Measurements from ENCODE around the gene LDLR. TPM values are rescaled to one million over a fixed set of nuclear protein-coding genes. Genes with fewer than 3 reads are reported as not detected.
"Not testable (repeated sequence)": the region's sequence is repeated elsewhere in the genome, so short reads cannot be mapped to it uniquely, and the experiment has no call there.

LDLR gene
- total RNA-seq, 2 donors from 2014 or later = 65.0 to 190 TPM

DNA sequence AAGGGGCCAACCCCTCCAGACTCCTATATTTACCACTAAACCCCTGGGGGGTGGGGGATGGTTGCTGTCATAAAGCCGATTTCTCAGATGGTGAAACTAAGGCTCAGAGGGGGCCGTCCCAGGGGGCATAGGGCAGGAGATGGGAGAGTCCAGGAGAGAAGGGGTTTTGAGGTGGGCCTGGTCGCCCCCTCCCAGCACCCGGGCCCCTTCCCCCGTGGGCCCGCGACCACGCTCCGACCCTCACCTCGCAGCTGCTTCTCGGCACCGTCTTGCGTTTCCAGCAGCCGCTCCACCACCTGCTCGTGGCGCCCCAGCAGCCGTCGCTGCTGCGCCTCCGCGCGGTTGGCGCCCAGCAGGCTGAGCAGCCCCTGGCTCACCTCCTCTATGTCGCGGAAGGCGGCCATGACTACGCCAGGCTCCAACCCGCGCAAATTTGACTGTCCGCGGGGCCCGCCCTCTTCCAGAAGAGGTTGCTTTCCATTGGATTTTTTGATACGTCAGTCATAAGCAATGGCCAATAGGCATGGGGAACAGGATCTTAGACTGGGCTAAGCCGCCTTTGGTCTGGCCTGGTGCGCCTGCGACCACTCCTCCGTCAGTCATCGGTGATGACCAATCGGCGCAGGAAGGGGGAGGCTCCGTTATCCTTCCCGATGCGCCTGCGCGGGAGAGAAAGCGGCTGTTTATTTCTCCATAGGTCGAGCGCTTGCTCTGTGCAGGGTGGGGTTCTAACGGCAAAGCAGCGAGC is 66.3 kb downstream of the LDLR start, which contains the start of gene SPC24:
Gene SPC24, minus strand, starts transcription at position 410 of the 748 bp plus-strand sequence. Its CDS starts 6 bp downstream, at position 404.
- peak; percentile 96 for DNase-seq
- TF ChIP-seq, protein P1, sequence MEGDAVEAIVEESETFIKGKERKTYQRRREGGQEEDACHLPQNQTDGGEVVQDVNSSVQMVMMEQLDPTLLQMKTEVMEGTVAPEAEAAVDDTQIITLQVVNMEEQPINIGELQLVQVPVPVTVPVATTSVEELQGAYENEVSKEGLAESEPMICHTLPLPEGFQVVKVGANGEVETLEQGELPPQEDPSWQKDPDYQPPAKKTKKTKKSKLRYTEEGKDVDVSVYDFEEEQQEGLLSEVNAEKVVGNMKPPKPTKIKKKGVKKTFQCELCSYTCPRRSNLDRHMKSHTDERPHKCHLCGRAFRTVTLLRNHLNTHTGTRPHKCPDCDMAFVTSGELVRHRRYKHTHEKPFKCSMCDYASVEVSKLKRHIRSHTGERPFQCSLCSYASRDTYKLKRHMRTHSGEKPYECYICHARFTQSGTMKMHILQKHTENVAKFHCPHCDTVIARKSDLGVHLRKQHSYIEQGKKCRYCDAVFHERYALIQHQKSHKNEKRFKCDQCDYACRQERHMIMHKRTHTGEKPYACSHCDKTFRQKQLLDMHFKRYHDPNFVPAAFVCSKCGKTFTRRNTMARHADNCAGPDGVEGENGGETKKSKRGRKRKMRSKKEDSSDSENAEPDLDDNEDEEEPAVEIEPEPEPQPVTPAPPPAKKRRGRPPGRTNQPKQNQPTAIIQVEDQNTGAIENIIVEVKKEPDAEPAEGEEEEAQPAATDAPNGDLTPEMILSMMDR (IDR thresholded peaks at IDR 0.05) = no peak
- Histone ChIP-seq H3K4me3 (peak within 1 kb of the TSS; percentile 80), H3K27me3 (no peaks in the 10 kb centered on the region), H3K9ac (ENCODE audit: low read depth in 2 of 2, low read length in 2 of 2) (peak within 1 kb of the TSS; percentile 28 to 68), H3K9me3 (no peaks in the 10 kb centered on the region), H3K36me3 (no peaks in the 10 kb centered on the region), H3K27ac (peak within 1 kb of the TSS; percentile 25), H3K4me1 (no peaks in the 10 kb centered on the region)
- intact Hi-C loops (cut with DNase I) = no loop called here

DNA sequence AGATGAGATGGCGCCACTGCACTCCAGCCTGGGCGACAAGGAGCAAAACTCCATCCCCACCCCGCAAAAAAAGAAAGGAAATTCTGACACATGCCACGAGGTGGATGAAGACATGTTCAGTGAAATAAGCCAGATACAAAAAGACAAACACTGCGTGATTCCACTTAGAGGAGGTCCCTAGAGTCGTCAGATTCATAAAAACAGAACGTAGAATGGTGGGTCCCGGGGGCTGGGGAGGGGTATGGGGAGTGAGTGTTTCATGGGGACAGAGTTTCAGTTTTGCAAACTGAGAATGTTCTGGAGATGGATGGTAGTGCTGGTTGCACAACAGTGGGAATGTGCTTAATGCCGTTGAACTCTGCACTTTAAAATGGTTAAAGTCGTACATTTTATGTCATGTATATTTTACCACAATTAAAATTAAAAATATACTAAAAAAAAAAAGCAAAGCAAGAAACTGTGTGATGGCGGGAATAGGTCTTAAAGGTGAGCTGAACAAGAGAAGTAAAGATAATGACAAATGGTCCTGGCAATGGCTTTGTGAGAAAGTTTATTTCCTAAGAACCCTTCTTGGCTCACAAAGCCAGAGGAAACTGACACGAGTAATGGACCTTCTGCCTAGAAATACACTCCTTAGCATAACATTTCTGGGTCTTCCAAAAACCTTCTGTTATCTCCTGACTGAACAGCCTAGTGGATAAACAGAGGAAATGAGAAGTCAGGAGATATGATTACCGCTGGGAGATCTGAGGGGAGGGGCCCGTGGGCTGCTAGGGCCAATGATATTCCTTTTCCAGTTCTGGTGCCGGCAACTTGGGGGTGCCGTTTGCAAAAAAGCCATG is 70.6 kb downstream of the LDLR start:
- Histone ChIP-seq H3K36me3 (no peaks in the 10 kb centered on the region), H3K27me3 (no peaks in the 10 kb centered on the region), H3K9me3 (no peaks in the 10 kb centered on the region), H3K27ac (no peak overlapping the region), H3K4me3 (no peak overlapping the region), H3K4me1 (no peaks in the 10 kb centered on the region), H3K9ac (ENCODE audit: low read depth in 2 of 2, low read length in 2 of 2) (no peak overlapping the region)
- intact Hi-C loops (cut with DNase I) = no loop called here
- TF ChIP-seq, protein P1 (IDR thresholded peaks at IDR 0.05) = no peak
- no peak for DNase-seq

DNA sequence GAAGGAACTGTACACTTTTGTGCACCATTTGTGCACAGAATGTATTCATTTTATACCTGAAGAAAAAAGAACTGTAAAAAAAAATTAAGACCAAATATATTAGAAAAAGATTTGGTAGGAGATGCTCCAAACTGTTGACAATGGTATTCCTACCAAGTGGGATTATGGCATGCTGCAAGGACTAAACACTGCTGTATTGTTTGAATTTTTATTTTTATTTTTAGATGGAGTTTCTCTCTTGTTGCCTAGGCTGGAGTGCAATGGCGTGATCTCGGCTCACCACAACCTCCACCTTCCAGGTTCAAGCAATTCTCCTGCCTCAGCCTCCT is 71.1 kb downstream of the LDLR start:
- H3K27ac ChIP-seq; H3K9me3 ChIP-seq; H3K4me1 ChIP-seq; H3K9ac ChIP-seq (ENCODE audit: low read depth in 2 of 2, low read length in 2 of 2); H3K4me3 ChIP-seq; H3K27me3 ChIP-seq; H3K36me3 ChIP-seq; intact Hi-C loops (cut with DNase I); DNase-seq: not testable (repeated sequence)

DNA sequence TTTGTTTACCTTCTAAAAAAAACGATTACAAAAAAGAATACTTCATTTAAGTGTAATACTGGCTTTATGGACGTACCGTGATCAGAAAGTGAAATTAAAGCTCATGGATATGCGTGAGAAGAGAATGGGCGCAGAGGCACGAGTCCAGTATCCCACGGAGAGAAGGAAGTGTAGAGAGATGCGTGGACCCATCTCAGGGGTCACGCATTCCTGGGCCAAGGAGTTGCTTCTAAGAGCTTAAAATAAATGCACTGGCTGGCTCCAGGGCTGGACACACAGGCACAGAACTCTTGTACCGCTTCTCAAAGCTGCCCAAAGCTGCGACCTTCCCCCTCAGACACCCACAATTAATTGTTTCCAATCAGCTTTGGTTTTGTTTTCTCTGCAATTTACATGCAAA is 75.0 kb downstream of the LDLR start:
- no peaks in the 10 kb centered on the region for H3K27me3 ChIP-seq
- TF ChIP-seq, protein P1 (IDR thresholded peaks at IDR 0.05) = no peak
- no peaks in the 10 kb centered on the region for H3K4me1 ChIP-seq
- H3K9ac ChIP-seq (ENCODE audit: low read depth in 2 of 2, low read length in 2 of 2) = peak overlapping the region in 1 of 2 donors; percentile 28
- H3K4me3 ChIP-seq = no peak overlapping the region
- no peaks in the 10 kb centered on the region for H3K36me3 ChIP-seq
- H3K9me3 ChIP-seq = no peaks in the 10 kb centered on the region
- intact Hi-C loops (cut with DNase I) = no loop called here
- peak overlapping the region; percentile 64 for H3K27ac ChIP-seq
- no peak for DNase-seq

DNA sequence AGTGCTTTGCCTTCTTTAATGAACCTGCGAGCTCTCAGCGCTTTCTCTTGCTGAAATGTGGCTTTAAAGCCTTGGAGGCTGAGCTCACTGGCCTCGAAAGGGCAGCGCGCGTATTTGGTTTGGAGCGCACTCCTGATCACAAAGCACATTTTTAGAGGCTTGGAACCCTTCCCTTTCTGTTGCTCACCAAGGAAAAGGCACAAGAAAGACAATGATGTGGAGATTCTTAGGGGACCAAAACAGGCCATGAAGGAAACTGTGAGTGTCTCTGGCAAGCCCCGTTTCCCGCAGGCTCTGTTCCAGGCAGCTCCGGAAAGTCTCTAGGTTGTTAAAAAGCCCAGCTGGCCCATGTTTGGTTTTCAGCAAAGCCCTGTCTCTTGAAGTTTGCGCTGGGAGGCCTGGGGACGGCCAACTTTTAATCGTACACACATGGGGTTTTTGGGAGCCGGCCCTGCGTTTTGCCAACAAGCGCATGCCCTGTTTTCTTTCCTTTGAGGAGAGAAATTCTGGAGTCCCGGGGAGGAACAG is 75.7 kb downstream of the LDLR start:
- no peak overlapping the region for H3K4me3 ChIP-seq
- H3K9ac ChIP-seq (ENCODE audit: low read depth in 2 of 2, low read length in 2 of 2) = no peak overlapping the region

More for the DNA sequence above, 75.7 kb downstream of the LDLR start:
- H3K27me3 ChIP-seq = no peaks in the 10 kb centered on the region
- no peaks in the 10 kb centered on the region for H3K36me3 ChIP-seq
- no peaks in the 10 kb centered on the region for H3K4me1 ChIP-seq
- intact Hi-C loops (cut with DNase I) = no loop called here
- H3K9me3 ChIP-seq = no peaks in the 10 kb centered on the region
- peak; percentile 62 for DNase-seq
- H3K27ac ChIP-seq = peak overlapping the region; percentile 64
- TF ChIP-seq, protein P1 (IDR thresholded peaks at IDR 0.05) = no peak
